Measurements from ENCODE around the gene CCR4. TPM values are rescaled to one million over a fixed set of nuclear protein-coding genes. Genes with fewer than 3 reads are reported as not detected.

Gene CCR4
- total and polyA plus RNA-seq, 9 of the 15 experiments (the other 6 are each of a cell fraction or from before 2014, with no cell fraction given), result 0.04 to 0.47 (median 0.25) TPM; not detected in 1

GRCh38 chr3:32912046-32912445, 39.4 kb upstream of the CCR4 start:
- POLR2A ChIA-PET, result no interaction called here
- intact Hi-C loops (cut with micrococcal nuclease) (no loop called here), in situ Hi-C loops (cut with MboI) (no loop called here)
- Histone ChIP-seq H3K79me2 (ENCODE audit: control insufficient read depth, insufficient read depth, low read length) (no peaks in the 10 kb centered on the region), H3K9me3 (replicated peaks; ENCODE audit: control insufficient read depth, insufficient read depth, low read depth, low read length) (no peaks in the 10 kb centered on the region), H3K4me3 (no peak overlapping the region), H3K9ac (ENCODE audit: insufficient read depth in 1 of 2, low read depth in 2 of 2, low read length in 2 of 2) (no peak overlapping the region), H3K27me3 (ENCODE audit: control insufficient read depth in 2 of 2, insufficient read depth in 2 of 2, low read length in 2 of 2) (peaks cover 2 to 9% of the 10 kb centered on the region in 2 experiments; a peak in 3 of 5 replicates), H3K36me3 (ENCODE audit: control insufficient read depth, insufficient read depth, low read length) (no peaks in the 10 kb centered on the region), H3K4me1 (replicated peaks in 1 of 2; ENCODE audit: control insufficient read depth in 2 of 2, insufficient read depth in 2 of 2, low read length in 2 of 2) (no peaks in the 10 kb centered on the region), H2AFZ (ENCODE audit: low read depth, low read length) (no peak overlapping the region), H3K4me2 (ENCODE audit: insufficient read depth, low read length) (no peak overlapping the region), H3K27ac (ENCODE audit: extremely low read depth, low read depth, low read length) (no peak overlapping the region), H3K9me1 (ENCODE audit: control insufficient read depth, insufficient read depth, low read length) (no peaks in the 10 kb centered on the region), H4K20me1 (replicated peaks; ENCODE audit: control insufficient read depth, insufficient read depth, low read length) (no peaks in the 10 kb centered on the region)
- TF ChIP-seq NR0B1 (IDR thresholded peaks at IDR 0.05; ENCODE audit: partially characterized antibody), result no peak
- TF ChIP-seq MTA1 (IDR thresholded peaks at IDR 0.05; ENCODE audit: borderline replicate concordance), result no peak
- TF ChIP-seq CCNT2 (IDR thresholded peaks at IDR 0.05; ENCODE audit: borderline replicate concordance, extremely low read depth, insufficient read length, low read depth, low read length), result no peak
- TF ChIP-seq ZNF507 (tag; conservative IDR thresholded peaks at IDR 0.05), result peak; percentile 31; the same call in 1 of the 2 replicates
- BruUV-seq (replicated peaks), result no TSS peak
- no peak for FAIRE-seq
- ATAC-seq, result no peak
- CTCF ChIA-PET (ENCODE audit: low intra/inter-chr PET ratio), result interaction anchor here (1.0 kb wide), 1 partner anchor 23 kb away, joined by 3 read pairs; no protein-coding TSS in a partner anchor
- peak in 1 of 4 experiments; percentile 1 for DNase-seq (ENCODE audit: extremely low read depth in 1 of 4, low spot score in 3 of 4)
- WGBS (ENCODE audit: insufficient coverage, low coverage, missing lambda C conversion rate), result 21% methylated on average over 1 of the region's 1 CpG

Measured in K562 (cell line).